HEK293T (cell line): ENCODE measurements around the gene SUPT3H.
A peak's percentile ranks its signal among the peaks of the same experiment; 100 is the strongest.

Source experiments
- CTCF ChIA-PET: fragments of 350-600 bp; formaldehyde crosslinking; extraction: SDS; loops from one replicate; lab custom pipeline; 2021; ENCODE audit warnings: antibody characterized with exemption, inconsistent platforms; lab: Yijun Ruan, JAX
- POLR2A ChIA-PET: fragments of 350-600 bp; formaldehyde crosslinking; extraction: SDS; loops from one replicate; lab custom pipeline; 2020; ENCODE audit warnings: antibody characterized with exemption, inconsistent platforms; lab: Yijun Ruan, JAX
- DNase-seq: peaks from one replicate; pipeline ENCODE4 v3.0.0; 2012; ENCODE audit warnings: mixed read lengths; ENCODE audit errors: extremely low spot score
- ARNT ChIP-seq: fragments of 450-650 bp; IDR thresholded peaks from 2 replicates; pipeline ENCODE4 v1.6.1; 2017; ENCODE audit warnings: mild to moderate bottlenecking
- BHLHE40 ChIP-seq: fragments of 450-650 bp; IDR thresholded peaks from 2 replicates; pipeline ENCODE4 v1.6.1; 2016; ENCODE audit warnings: mild to moderate bottlenecking, moderate library complexity, borderline replicate concordance
- CTBP1 ChIP-seq: fragments of 450-650 bp; IDR thresholded peaks from 2 replicates; pipeline ENCODE4 v1.6.1; 2016; ENCODE audit warnings: borderline replicate concordance
- ELF4 ChIP-seq: fragments of 450-650 bp; IDR thresholded peaks from 2 replicates; pipeline ENCODE4 v1.6.1; 2017; ENCODE audit warnings: antibody characterized with exemption
- FOXA1 ChIP-seq: fragments of 450-650 bp; IDR thresholded peaks from 2 replicates; pipeline ENCODE4 v1.6.1; 2016; ENCODE audit warnings: mild to moderate bottlenecking
- FOXK2 ChIP-seq: fragments of 450-650 bp; IDR thresholded peaks from 2 replicates; pipeline ENCODE4 v1.6.1; 2016; ENCODE audit warnings: mild to moderate bottlenecking
- FOXM1 ChIP-seq: fragments of 450-650 bp; IDR thresholded peaks from 2 replicates; pipeline ENCODE4 v1.6.1; 2017; ENCODE audit warnings: mild to moderate bottlenecking, borderline replicate concordance
- HDGF ChIP-seq: fragments of 450-650 bp; IDR thresholded peaks from 2 replicates; pipeline ENCODE4 v1.6.1; 2017; ENCODE audit warnings: antibody characterized with exemption, borderline replicate concordance
- L3MBTL2 ChIP-seq: fragments of 450-650 bp; conservative IDR thresholded peaks from 2 replicates; pipeline ENCODE4 v1.6.1; 2016; ENCODE audit warnings: mild to moderate bottlenecking
- LEF1 ChIP-seq: fragments of 450-650 bp; IDR thresholded peaks from 2 replicates; pipeline ENCODE4 v1.6.1; 2017; ENCODE audit warnings: mild to moderate bottlenecking, borderline replicate concordance
- NFRKB ChIP-seq: fragments of 450-650 bp; IDR thresholded peaks from 2 replicates; pipeline ENCODE4 v1.6.1; 2016; ENCODE audit warnings: mild to moderate bottlenecking, moderate library complexity
- PKNOX1 ChIP-seq: fragments of 450-650 bp; IDR thresholded peaks from 2 replicates; pipeline ENCODE4 v1.6.1; 2016
- SP1 ChIP-seq: fragments of 450-650 bp; IDR thresholded peaks from 2 replicates; pipeline ENCODE4 v1.6.1; 2017
- SUZ12 ChIP-seq: fragments of 450-650 bp; IDR thresholded peaks from 2 replicates; pipeline ENCODE4 v1.6.1; 2016; ENCODE audit warnings: mild to moderate bottlenecking
- TARDBP ChIP-seq: fragments of 450-650 bp; IDR thresholded peaks from 2 replicates; pipeline ENCODE4 v1.6.1; 2016
- ZNF384 ChIP-seq: fragments of 450-650 bp; IDR thresholded peaks from 2 replicates; pipeline ENCODE4 v1.6.1; 2016

SUPT3H gene

GRCh38 chr6:44972709-44973108 is 405.0 kb downstream of the SUPT3H start:
- no peak for TF ChIP-seq FOXA1
- TF ChIP-seq CTBP1, result no peak
- no peak for TF ChIP-seq ZNF384
- TF ChIP-seq L3MBTL2, result no peak
- no peak for TF ChIP-seq SP1
- no peak for TF ChIP-seq TARDBP
- no peak for TF ChIP-seq LEF1
- no peak for TF ChIP-seq ELF4
- no peak for TF ChIP-seq ARNT
- TF ChIP-seq BHLHE40, result no peak
- TF ChIP-seq PKNOX1, result no peak
- ChIA-PET CTCF (no interaction called here), POLR2A (no interaction called here)
- DNase-seq, result no peak

GRCh38 chr6:44969446-44970185 is 408.1 kb downstream of the SUPT3H start:
- ChIA-PET POLR2A (no interaction called here), CTCF (no interaction called here)
- TF ChIP-seq ELF4, result no peak
- TF ChIP-seq LEF1, result no peak
- DNase-seq, result no peak

GRCh38 chr6:44967481-44967880 is 410.3 kb downstream of the SUPT3H start:
- no peak for DNase-seq

DNA sequence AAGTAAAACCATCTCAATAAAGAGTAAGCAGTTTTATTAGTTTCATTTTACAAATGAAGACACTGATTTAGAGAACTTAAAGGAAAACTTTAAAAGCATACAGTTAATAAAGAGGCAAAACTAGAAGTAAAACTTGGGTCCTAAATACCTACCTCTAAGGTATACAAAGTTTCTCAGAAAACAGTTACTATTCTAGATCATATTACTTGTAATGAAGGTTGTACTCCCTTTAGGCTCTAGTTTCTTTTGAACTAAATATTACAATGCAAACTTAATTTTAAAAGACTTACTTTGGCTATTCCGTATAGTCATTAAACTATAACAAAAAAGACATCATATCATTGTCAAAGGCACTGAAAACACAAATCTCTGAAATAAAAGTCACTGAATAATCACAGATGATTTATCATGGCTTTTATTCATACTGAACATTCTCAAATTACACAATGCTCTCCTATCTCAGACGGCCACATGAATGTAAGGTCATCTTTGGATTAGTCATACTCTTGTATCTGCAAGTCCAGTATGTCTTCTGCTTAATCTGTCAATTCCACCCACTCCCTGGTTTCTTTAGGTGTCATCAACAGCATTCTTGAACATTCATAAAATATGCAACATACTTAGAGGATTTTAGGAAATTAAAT is 411.2 kb downstream of the SUPT3H start:
- DNase-seq, result peak; percentile 22
- ChIA-PET POLR2A (no interaction called here), CTCF (no interaction called here)
- TF ChIP-seq CTBP1 (peak; percentile 72; the same call in 1 of the 2 replicates), PKNOX1 (peak; percentile 89), FOXA1 (no peak)

More at GRCh38 chr6:44967481-44967880, 410.3 kb downstream of the SUPT3H start:
- POLR2A ChIA-PET, result no interaction called here
- CTCF ChIA-PET, result no interaction called here
- TF ChIP-seq CTBP1 (no peak), L3MBTL2 (no peak), ELF4 (no peak), BHLHE40 (no peak), SP1 (no peak)

DNA sequence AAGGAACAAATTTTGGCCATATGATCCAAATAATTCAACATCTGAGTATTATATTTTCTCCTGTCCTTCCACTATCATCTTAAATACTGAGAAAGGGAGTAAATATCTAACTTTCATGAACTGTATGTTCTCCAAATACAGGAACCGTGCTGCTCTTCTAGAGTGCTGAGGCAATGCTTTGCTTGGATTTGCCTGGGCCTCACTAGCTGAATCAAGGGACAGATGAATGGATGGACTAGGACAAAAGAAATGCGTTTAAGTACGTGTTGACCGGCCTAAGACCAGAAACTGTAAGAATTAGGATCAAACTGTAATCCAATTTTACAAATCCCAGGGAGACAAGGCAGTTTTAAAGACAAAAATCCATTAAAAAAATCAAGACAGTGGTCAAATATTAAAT is 412.0 kb downstream of the SUPT3H start:
- DNase-seq, result no peak
- ChIA-PET CTCF (interaction anchor here (0.6 kb wide), 1 partner anchor 1814 kb away, joined by 3 read pairs; no protein-coding TSS in a partner anchor), POLR2A (no interaction called here)
- TF ChIP-seq CTBP1 (no peak), FOXM1 (no peak), LEF1 (no peak)

- CTCF ChIA-PET, result no interaction called here
- no peak for TF ChIP-seq L3MBTL2
- no peak for TF ChIP-seq BHLHE40
- TF ChIP-seq NFRKB, result no peak
- TF ChIP-seq HDGF, result no peak
- no peak for TF ChIP-seq LEF1
- TF ChIP-seq ELF4, result no peak
- TF ChIP-seq SUZ12, result no peak
- TF ChIP-seq CTBP1, result no peak
- no peak for TF ChIP-seq FOXM1
- no peak for TF ChIP-seq ZNF384
- TF ChIP-seq SP1, result no peak
- no peak for TF ChIP-seq TARDBP
- no peak for TF ChIP-seq ARNT
- TF ChIP-seq FOXK2, result no peak
- TF ChIP-seq FOXA1, result no peak
- no peak for TF ChIP-seq PKNOX1
- no peak for DNase-seq
- POLR2A ChIA-PET, result no interaction called here
These were observed 416.8 kb downstream of the SUPT3H start for GRCh38 chr6:44960898-44961297.

- CTCF ChIA-PET, result no interaction called here
- TF ChIP-seq PKNOX1, result no peak
- TF ChIP-seq ELF4, result no peak
- no peak for TF ChIP-seq ARNT
- no peak for TF ChIP-seq NFRKB
- TF ChIP-seq FOXA1, result no peak
- TF ChIP-seq BHLHE40, result no peak
- TF ChIP-seq TARDBP, result no peak
- no peak for TF ChIP-seq SP1
- no peak for TF ChIP-seq FOXK2
- no peak for TF ChIP-seq ZNF384
- TF ChIP-seq CTBP1, result no peak
- no peak for TF ChIP-seq HDGF
- TF ChIP-seq SUZ12, result no peak
- no peak for TF ChIP-seq FOXM1
- TF ChIP-seq LEF1, result no peak
- no peak for TF ChIP-seq L3MBTL2
- no peak for DNase-seq
- POLR2A ChIA-PET, result no interaction called here
These were observed 418.1 kb downstream of the SUPT3H start for GRCh38 chr6:44959651-44960050.
